PFSK-1 (cell line): ENCODE measurements around the gene WDR48.

Experiments
- FOXP2 ChIP-seq: optimal IDR thresholded peaks from 2 replicates; pipeline ENCODE3; 2011; ENCODE audit warnings: borderline replicate concordance, control low read depth, inconsistent platforms; ENCODE audit not compliant: insufficient read depth; ENCODE audit errors: extremely low read length, extremely low read depth
- POLR2AphosphoS5 ChIP-seq: IDR thresholded peaks from 2 replicates; pipeline ENCODE4 v1.6.1; 2012; ENCODE audit warnings: low read depth, mild to moderate bottlenecking, control low read depth, low read length, moderate library complexity
- SIN3A ChIP-seq: IDR thresholded peaks from 2 replicates; pipeline ENCODE4 v1.6.1; 2012; ENCODE audit warnings: mild to moderate bottlenecking, low read length, moderate library complexity, borderline replicate concordance; ENCODE audit not compliant: insufficient read depth
- TAF1 ChIP-seq: IDR thresholded peaks from 2 replicates; pipeline ENCODE4 v1.6.1; 2012; ENCODE audit warnings: low read length, control low read depth, borderline replicate concordance; ENCODE audit not compliant: insufficient read depth
- TF ChIP-seq, protein P1 (sequence below), 2 experiments: IDR thresholded peaks; 2 replicates each; pipeline versions ENCODE4 v1.6.1 to v1.8.0; 2011 to 2012; ENCODE audit warnings: low read depth in 2 of 2, low read length in 2 of 2, control low read depth in 1 of 2, inconsistent platforms in 1 of 2, mild to moderate bottlenecking in 1 of 2, moderate library complexity in 1 of 2; ENCODE audit not compliant: insufficient read depth in 1 of 2

The WDR48 gene

DNA sequence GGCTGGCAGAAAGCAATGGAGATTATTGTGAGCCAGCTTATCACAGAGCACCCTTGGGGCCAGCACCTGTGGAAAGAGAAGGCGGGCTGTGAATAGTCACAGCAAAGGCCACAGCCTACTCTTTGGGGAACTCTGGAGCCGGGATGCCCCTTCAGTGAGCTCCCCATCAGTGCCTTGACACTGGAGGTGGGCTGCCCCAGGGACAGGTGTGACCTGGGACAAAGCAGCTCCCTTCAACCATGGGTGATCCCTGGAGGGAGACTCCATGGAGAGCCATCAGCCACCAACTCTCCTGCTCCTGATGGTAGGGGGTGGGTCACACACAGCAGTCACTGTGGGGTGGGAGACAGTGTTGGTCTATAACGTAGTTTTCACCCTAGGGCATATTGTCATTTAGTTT lies 61.5 kb downstream of the WDR48 start:
- TF ChIP-seq, protein P1, sequence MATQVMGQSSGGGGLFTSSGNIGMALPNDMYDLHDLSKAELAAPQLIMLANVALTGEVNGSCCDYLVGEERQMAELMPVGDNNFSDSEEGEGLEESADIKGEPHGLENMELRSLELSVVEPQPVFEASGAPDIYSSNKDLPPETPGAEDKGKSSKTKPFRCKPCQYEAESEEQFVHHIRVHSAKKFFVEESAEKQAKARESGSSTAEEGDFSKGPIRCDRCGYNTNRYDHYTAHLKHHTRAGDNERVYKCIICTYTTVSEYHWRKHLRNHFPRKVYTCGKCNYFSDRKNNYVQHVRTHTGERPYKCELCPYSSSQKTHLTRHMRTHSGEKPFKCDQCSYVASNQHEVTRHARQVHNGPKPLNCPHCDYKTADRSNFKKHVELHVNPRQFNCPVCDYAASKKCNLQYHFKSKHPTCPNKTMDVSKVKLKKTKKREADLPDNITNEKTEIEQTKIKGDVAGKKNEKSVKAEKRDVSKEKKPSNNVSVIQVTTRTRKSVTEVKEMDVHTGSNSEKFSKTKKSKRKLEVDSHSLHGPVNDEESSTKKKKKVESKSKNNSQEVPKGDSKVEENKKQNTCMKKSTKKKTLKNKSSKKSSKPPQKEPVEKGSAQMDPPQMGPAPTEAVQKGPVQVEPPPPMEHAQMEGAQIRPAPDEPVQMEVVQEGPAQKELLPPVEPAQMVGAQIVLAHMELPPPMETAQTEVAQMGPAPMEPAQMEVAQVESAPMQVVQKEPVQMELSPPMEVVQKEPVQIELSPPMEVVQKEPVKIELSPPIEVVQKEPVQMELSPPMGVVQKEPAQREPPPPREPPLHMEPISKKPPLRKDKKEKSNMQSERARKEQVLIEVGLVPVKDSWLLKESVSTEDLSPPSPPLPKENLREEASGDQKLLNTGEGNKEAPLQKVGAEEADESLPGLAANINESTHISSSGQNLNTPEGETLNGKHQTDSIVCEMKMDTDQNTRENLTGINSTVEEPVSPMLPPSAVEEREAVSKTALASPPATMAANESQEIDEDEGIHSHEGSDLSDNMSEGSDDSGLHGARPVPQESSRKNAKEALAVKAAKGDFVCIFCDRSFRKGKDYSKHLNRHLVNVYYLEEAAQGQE (IDR thresholded peaks at IDR 0.05; ENCODE audit: insufficient read depth in 1 of 2, low read depth in 2 of 2, low read length in 2 of 2) = no peak
- TF ChIP-seq FOXP2 = no peak
- no peak for TF ChIP-seq SIN3A
- TF ChIP-seq POLR2AphosphoS5 = no peak
- no peak for TF ChIP-seq TAF1

DNA sequence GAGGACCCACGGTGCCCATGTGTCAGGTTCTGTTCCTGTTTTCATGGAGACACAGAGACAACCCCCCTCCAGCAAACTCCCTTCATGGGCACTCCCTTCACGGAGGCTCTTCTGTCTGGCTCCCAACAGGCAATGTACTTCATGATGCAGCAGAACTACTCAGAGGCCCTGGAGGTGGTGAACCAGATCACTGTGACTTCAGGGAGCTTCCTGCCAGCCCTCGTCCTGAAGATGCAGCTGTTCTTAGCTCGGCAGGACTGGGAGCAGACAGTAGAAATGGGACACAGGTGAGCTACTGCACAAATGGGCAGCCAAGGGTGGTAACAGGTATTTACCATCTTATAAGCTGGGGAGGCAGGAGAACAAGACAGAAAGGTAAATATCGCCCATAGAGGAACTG lies 62.6 kb downstream of the WDR48 start:
- TF ChIP-seq TAF1 (no peak), FOXP2 (no peak), SIN3A (no peak), POLR2AphosphoS5 (no peak)
- TF ChIP-seq, protein P1 (IDR thresholded peaks at IDR 0.05; ENCODE audit: insufficient read depth in 1 of 2, low read depth in 2 of 2, low read length in 2 of 2) = no peak

DNA sequence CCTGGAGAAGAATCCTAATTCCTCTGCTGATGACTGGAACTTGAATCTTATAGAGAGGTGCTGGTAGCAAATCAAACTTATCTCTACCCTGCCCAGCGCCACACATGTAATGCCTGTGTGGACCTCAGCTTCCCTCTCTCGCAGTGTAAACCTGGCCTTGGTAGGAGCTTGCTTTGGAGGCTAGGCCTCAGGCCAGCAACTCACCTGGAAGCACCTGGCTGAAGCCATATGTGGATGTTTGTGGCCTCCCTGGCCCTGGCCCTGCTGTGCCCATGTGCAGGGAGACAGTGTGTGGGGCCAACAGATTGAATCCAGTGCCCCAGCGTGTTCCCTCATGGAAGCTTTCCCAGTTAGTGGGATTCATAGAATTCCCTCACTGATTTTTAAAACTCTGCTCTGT lies 64.1 kb downstream of the WDR48 start:
- TF ChIP-seq, protein P1 (IDR thresholded peaks at IDR 0.05; ENCODE audit: insufficient read depth in 1 of 2, low read depth in 2 of 2, low read length in 2 of 2) = no peak
- TF ChIP-seq TAF1 = no peak
- TF ChIP-seq FOXP2 = no peak
- no peak for TF ChIP-seq SIN3A
- no peak for TF ChIP-seq POLR2AphosphoS5

DNA sequence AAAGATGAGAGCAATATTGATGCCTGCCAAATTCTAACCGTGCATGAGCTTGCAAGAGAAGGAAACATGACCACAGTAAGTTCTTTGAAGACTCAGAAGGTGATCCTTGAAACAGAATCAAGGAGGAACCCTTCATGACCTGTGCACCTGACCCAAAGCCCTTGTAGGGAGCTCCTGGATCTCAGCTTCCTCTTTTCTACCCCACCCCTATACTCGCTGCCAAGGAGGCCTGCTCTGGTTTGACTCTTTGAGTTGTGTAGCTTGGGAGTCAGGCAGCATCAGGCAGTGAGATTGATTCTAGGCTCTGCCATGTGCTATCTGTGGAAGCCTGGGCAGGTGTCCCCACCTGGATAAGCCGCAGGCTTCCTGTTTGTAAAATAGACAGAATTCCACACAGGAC lies 66.3 kb downstream of the WDR48 start:
- TF ChIP-seq SIN3A (no peak), FOXP2 (no peak), POLR2AphosphoS5 (no peak), TAF1 (no peak)
- TF ChIP-seq, protein P1 (IDR thresholded peaks at IDR 0.05; ENCODE audit: insufficient read depth in 1 of 2, low read depth in 2 of 2, low read length in 2 of 2) = no peak

DNA sequence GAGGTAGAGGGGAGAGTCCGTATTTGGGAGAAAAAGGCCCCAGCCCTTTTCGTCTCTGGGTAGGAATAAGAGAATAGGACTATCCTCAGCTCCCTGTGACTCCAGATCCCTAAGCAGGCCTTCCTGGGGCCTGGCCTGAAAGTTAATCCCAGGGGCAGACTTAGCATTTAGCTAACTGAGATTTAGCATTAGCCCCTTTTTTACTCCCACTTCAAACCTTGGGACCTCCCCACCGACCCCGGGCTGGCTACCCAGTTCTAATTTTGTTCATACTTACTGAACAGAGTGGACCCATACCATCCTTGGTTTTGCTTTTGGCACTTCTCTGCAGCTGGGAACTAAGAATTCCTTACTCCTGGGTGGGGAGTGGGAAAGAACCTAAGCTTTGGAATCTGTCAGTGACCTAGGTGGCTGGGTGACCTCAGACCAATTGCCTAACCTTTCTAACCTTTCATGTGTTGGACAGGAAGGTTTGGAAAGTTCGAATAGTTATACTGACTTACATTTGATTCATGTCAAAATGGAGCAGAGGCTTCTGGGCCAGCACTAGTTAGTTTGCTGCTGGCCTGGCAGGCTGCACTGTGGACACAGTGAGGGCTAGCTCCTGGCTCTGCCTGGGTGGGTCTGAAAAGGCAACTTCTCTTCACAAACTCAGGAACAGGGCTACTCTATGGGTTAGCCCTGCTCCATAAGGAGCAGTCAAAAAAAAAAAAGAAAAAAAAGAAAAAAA lies 67.3 kb downstream of the WDR48 start:
- TF ChIP-seq POLR2AphosphoS5 (no peak), FOXP2 (no peak), TAF1 (no peak), SIN3A (no peak)
- TF ChIP-seq, protein P1 (IDR thresholded peaks at IDR 0.05; ENCODE audit: insufficient read depth in 1 of 2, low read depth in 2 of 2, low read length in 2 of 2) = no peak
